GM21447 (cell line): Measurements from ENCODE around the gene POLN.
"Not testable (repeated sequence)": the region's sequence is repeated elsewhere in the genome, so short reads cannot be mapped to it uniquely, and the experiment has no call there.

ENCODE experiments used
- ATAC-seq: cut with Tn5 transposase; IDR thresholded peaks from one replicate; pipeline ENCODE4 v1.9.1; 2021; ENCODE audit not compliant: unreplicated experiment

The POLN gene

GRCh38 chr4:2275546-2276251, 33.8 kb upstream of the POLN start:
- no peak for ATAC-seq

- ATAC-seq = not testable (repeated sequence)
Measured at GRCh38 chr4:2275044-2275397, 33.1 kb upstream of the POLN start.

GRCh38 chr4:2274320-2275043, 32.6 kb upstream of the POLN start:
- no peak for ATAC-seq

GRCh38 chr4:2273657-2274319, 31.9 kb upstream of the POLN start:
- no peak for ATAC-seq

- no peak for ATAC-seq
Measured at GRCh38 chr4:2273221-2273620, 31.3 kb upstream of the POLN start.

GRCh38 chr4:2272828-2273120, 30.9 kb upstream of the POLN start:
- no peak for ATAC-seq

- ATAC-seq = no peak
Measured at GRCh38 chr4:2272026-2272827, 30.3 kb upstream of the POLN start.

GRCh38 chr4:2271279-2272025, 29.5 kb upstream of the POLN start:
- no peak for ATAC-seq

- no peak for ATAC-seq
Measured at GRCh38 chr4:2270341-2271165, 28.6 kb upstream of the POLN start.

- no peak for ATAC-seq
Measured at GRCh38 chr4:2269618-2270163, 27.8 kb upstream of the POLN start.

- ATAC-seq = no peak
Measured at GRCh38 chr4:2269206-2269531, 27.2 kb upstream of the POLN start.

- no peak for ATAC-seq
Measured at GRCh38 chr4:2268357-2269205, 26.7 kb upstream of the POLN start.

GRCh38 chr4:2267841-2268240, 25.9 kb upstream of the POLN start:
- no peak for ATAC-seq

GRCh38 chr4:2267320-2267811, 25.4 kb upstream of the POLN start:
- ATAC-seq = no peak

GRCh38 chr4:2266821-2267220, 24.9 kb upstream of the POLN start:
- no peak for ATAC-seq

GRCh38 chr4:2266181-2266580, 24.3 kb upstream of the POLN start:
- ATAC-seq = no peak

- ATAC-seq = no peak
Measured at GRCh38 chr4:2265113-2266110, 23.5 kb upstream of the POLN start.
